HEK293 (cell line): Measurements from ENCODE around the gene PSMD9.

ENCODE experiments used
- CTCF ChIA-PET: fragments of 350-600 bp; formaldehyde crosslinking; extraction: SDS; loops from one replicate; lab custom pipeline; 2021; ENCODE audit warnings: antibody characterized with exemption; lab: Yijun Ruan, JAX
- POLR2A ChIA-PET: fragments of 300-600 bp; formaldehyde crosslinking; extraction: SDS; loops from one replicate; lab custom pipeline; 2020; ENCODE audit warnings: antibody characterized with exemption, inconsistent platforms; lab: Yijun Ruan, JAX
- H3K27ac ChIP-seq: fragments of 200-500 bp; sonication (Bioruptor generic); 2 replicates; pipeline ENCODE4 v1.5.1; 2014; ENCODE audit warnings: low read depth, low read length, control low read depth, inconsistent platforms; ENCODE audit errors: extremely low read depth
- H3K36me3 ChIP-seq, 2 experiments: fragments of 200-500 bp in 1 of 2; sonication (Bioruptor generic) in 1 of 2; 1 replicate in 1 of 2; 2 replicates in 1 of 2; pipeline ENCODE4 v1.5.1; 2014 to 2017; ENCODE audit warnings: inconsistent platforms in 2 of 2, low read length in 2 of 2; ENCODE audit not compliant: control insufficient read depth in 2 of 2, insufficient read depth in 1 of 2
- H3K4me1 ChIP-seq: fragments of 200-500 bp; sonication (Bioruptor generic); 2 replicates; pipeline ENCODE4 v1.5.1; 2014; ENCODE audit warnings: mild to moderate bottlenecking, low read length, inconsistent platforms; ENCODE audit not compliant: control insufficient read depth, insufficient read depth
- H3K4me3 ChIP-seq: 2 replicates; pipeline ENCODE4 v1.5.1; 2011; ENCODE audit warnings: low read depth, mild to moderate bottlenecking, control low read depth, low read length, moderate library complexity
- H3K9me3 ChIP-seq: fragments of 200-500 bp; sonication (Bioruptor generic); 2 replicates; pipeline ENCODE4 v1.5.1; 2014; ENCODE audit warnings: low read depth, low read length, inconsistent platforms; ENCODE audit not compliant: control insufficient read depth, insufficient read depth
- ATF2 ChIP-seq: fragments of 450-650 bp; formaldehyde crosslinking; IDR thresholded peaks from 2 replicates; pipeline ENCODE4 v1.5.1; 2016; ENCODE audit warnings: missing biosample characterization, missing genetic modification characterization, low read depth
- BCL6B ChIP-seq: fragments of 450-650 bp; formaldehyde crosslinking; IDR thresholded peaks from 2 replicates; pipeline ENCODE4 v1.5.1; 2017; ENCODE audit warnings: missing biosample characterization, missing genetic modification characterization
- FEZF1 ChIP-seq: fragments of 450-650 bp; formaldehyde crosslinking; IDR thresholded peaks from 2 replicates; pipeline ENCODE4 v1.5.1; 2016; ENCODE audit warnings: missing biosample characterization, missing genetic modification characterization
- GLI2 ChIP-seq: fragments of 450-650 bp; formaldehyde crosslinking; IDR thresholded peaks from 2 replicates; pipeline ENCODE4; 2017; ENCODE audit warnings: missing biosample characterization, missing genetic modification characterization, low read depth, borderline replicate concordance
- GLIS1 ChIP-seq: fragments of 450-650 bp; formaldehyde crosslinking; IDR thresholded peaks from 2 replicates; pipeline ENCODE4 v1.5.1; 2016; ENCODE audit warnings: missing biosample characterization, missing genetic modification characterization
- OSR2 ChIP-seq: fragments of 450-650 bp; formaldehyde crosslinking; IDR thresholded peaks from 2 replicates; pipeline ENCODE4 v1.5.1; 2016; ENCODE audit warnings: missing biosample characterization, missing genetic modification characterization
- REPIN1 ChIP-seq: fragments of 450-650 bp; formaldehyde crosslinking; IDR thresholded peaks from 2 replicates; pipeline ENCODE4 v1.5.1; 2017; ENCODE audit warnings: missing biosample characterization, missing genetic modification characterization, low read depth
- SP3 ChIP-seq: fragments of 450-650 bp; formaldehyde crosslinking; IDR thresholded peaks from 2 replicates; pipeline ENCODE4 v1.5.1; 2016; ENCODE audit warnings: missing biosample characterization, missing genetic modification characterization
- TRIM28 ChIP-seq: IDR thresholded peaks from 2 replicates; pipeline ENCODE4 v1.6.1; 2011; ENCODE audit warnings: low read length, control low read depth, borderline replicate concordance
- ZBTB8A ChIP-seq: fragments of 450-650 bp; formaldehyde crosslinking; IDR thresholded peaks from 2 replicates; pipeline ENCODE4 v1.5.1; 2016; ENCODE audit warnings: missing biosample characterization, missing genetic modification characterization
- ZIC2 ChIP-seq: fragments of 450-650 bp; formaldehyde crosslinking; IDR thresholded peaks from 2 replicates; pipeline ENCODE4 v1.5.1; 2016; ENCODE audit warnings: missing biosample characterization, missing genetic modification characterization
- ZNF140 ChIP-seq: fragments of 450-650 bp; formaldehyde crosslinking; IDR thresholded peaks from 2 replicates; pipeline ENCODE4 v1.5.1; 2016; ENCODE audit warnings: missing biosample characterization, missing genetic modification characterization
- ZNF157 ChIP-seq: fragments of 450-650 bp; formaldehyde crosslinking; IDR thresholded peaks from 2 replicates; pipeline ENCODE4 v1.5.1; 2016; ENCODE audit warnings: missing biosample characterization, missing genetic modification characterization
- ZNF211 ChIP-seq: fragments of 450-650 bp; formaldehyde crosslinking; IDR thresholded peaks from 2 replicates; pipeline ENCODE4 v1.5.1; 2016; ENCODE audit warnings: low read depth, missing biosample characterization, missing genetic modification characterization
- ZNF274 ChIP-seq, 2 experiments: fragments of 200-500 bp in 1 of 2; fragments of 450-650 bp in 1 of 2; sonication (Bioruptor generic) in 1 of 2; formaldehyde crosslinking in 1 of 2; IDR thresholded peaks; 2 replicates each; pipeline versions ENCODE4 v1.5.1 to v1.6.1; 2014 to 2016; ENCODE audit warnings: borderline replicate concordance in 1 of 2, inconsistent platforms in 1 of 2, low read length in 1 of 2, missing biosample characterization in 1 of 2, missing genetic modification characterization in 1 of 2
- ZNF335 ChIP-seq: fragments of 450-650 bp; formaldehyde crosslinking; conservative IDR thresholded peaks from 2 replicates; pipeline ENCODE4 v1.5.1; 2016; ENCODE audit warnings: missing biosample characterization, missing genetic modification characterization
- ZNF404 ChIP-seq: fragments of 450-650 bp; formaldehyde crosslinking; IDR thresholded peaks from 2 replicates; pipeline ENCODE4 v1.5.1; 2017; ENCODE audit warnings: missing biosample characterization, missing genetic modification characterization
- ZNF426 ChIP-seq: fragments of 450-650 bp; formaldehyde crosslinking; IDR thresholded peaks from 2 replicates; pipeline ENCODE4 v1.5.1; 2017; ENCODE audit warnings: missing biosample characterization, missing genetic modification characterization, mild to moderate bottlenecking, inconsistent platforms, moderate library complexity
- ZNF501 ChIP-seq: fragments of 450-650 bp; formaldehyde crosslinking; IDR thresholded peaks from 2 replicates; pipeline ENCODE4 v1.5.1; 2016; ENCODE audit warnings: missing biosample characterization, missing genetic modification characterization
- ZNF529 ChIP-seq: fragments of 450-650 bp; formaldehyde crosslinking; IDR thresholded peaks from 2 replicates; pipeline ENCODE4 v1.5.1; 2017; ENCODE audit warnings: missing genetic modification characterization, missing biosample characterization; ENCODE audit not compliant: insufficient replicate concordance
- ZNF544 ChIP-seq: fragments of 450-650 bp; formaldehyde crosslinking; IDR thresholded peaks from 2 replicates; pipeline ENCODE4 v1.5.0; 2017; ENCODE audit warnings: missing biosample characterization, missing genetic modification characterization
- ZNF555 ChIP-seq: fragments of 450-650 bp; formaldehyde crosslinking; conservative IDR thresholded peaks from 2 replicates; pipeline ENCODE4 v1.5.1; 2017; ENCODE audit warnings: missing biosample characterization, mild to moderate bottlenecking, missing genetic modification characterization, inconsistent platforms
- ZNF571 ChIP-seq: fragments of 450-650 bp; formaldehyde crosslinking; IDR thresholded peaks from 2 replicates; pipeline ENCODE4 v1.5.0; 2017; ENCODE audit warnings: missing biosample characterization, missing genetic modification characterization
- ZNF596 ChIP-seq: fragments of 450-650 bp; IDR thresholded peaks from 2 replicates; pipeline ENCODE4 v1.5.0; 2018; ENCODE audit warnings: missing biosample characterization, mild to moderate bottlenecking, missing genetic modification characterization, moderate library complexity
- ZNF629 ChIP-seq: fragments of 450-650 bp; formaldehyde crosslinking; IDR thresholded peaks from 2 replicates; pipeline ENCODE4 v1.5.1; 2017; ENCODE audit warnings: missing biosample characterization, missing genetic modification characterization
- ZNF645 ChIP-seq: fragments of 450-650 bp; formaldehyde crosslinking; IDR thresholded peaks from 2 replicates; pipeline ENCODE4; 2016; ENCODE audit warnings: missing biosample characterization, missing genetic modification characterization
- ZNF76 ChIP-seq: fragments of 450-650 bp; formaldehyde crosslinking; IDR thresholded peaks from 2 replicates; pipeline ENCODE4; 2016; ENCODE audit warnings: low read depth, missing biosample characterization, missing genetic modification characterization, borderline replicate concordance
- ZSCAN16 ChIP-seq: fragments of 450-650 bp; formaldehyde crosslinking; IDR thresholded peaks from 2 replicates; pipeline ENCODE4 v1.5.1; 2016; ENCODE audit warnings: missing biosample characterization, missing genetic modification characterization
- ZSCAN18 ChIP-seq: fragments of 450-650 bp; formaldehyde crosslinking; IDR thresholded peaks from 2 replicates; pipeline ENCODE4 v1.5.1; 2016; ENCODE audit warnings: missing biosample characterization, missing genetic modification characterization

The PSMD9 gene

GRCh38 chr12:121911824-121912585 lies 23.4 kb downstream of the PSMD9 start (continued):
- TF ChIP-seq ZSCAN16 (tag by site-specific recombination), result no peak
- no peak for TF ChIP-seq OSR2 (tag by site-specific recombination)
- no peak for TF ChIP-seq ZNF335 (tag by site-specific recombination)
- TF ChIP-seq SP3 (tag by site-specific recombination), result peak; percentile 26; the same call in 1 of the 2 replicates
- peak; percentile 66 for TF ChIP-seq ZNF629 (tag by site-specific recombination)
- TF ChIP-seq REPIN1 (tag by site-specific recombination), result no peak
- TF ChIP-seq ZNF571 (tag by site-specific recombination), result no peak
- peak; percentile 77; the same call in 1 of the 2 replicates for TF ChIP-seq ZNF140 (tag by site-specific recombination)
- TF ChIP-seq ZNF555, result peak; percentile 92
- TF ChIP-seq ZNF529, result peak; percentile 65
- no peak for TF ChIP-seq ZNF274 (IDR thresholded peaks at IDR 0.05; ENCODE audit: low read length)
- TF ChIP-seq ZNF274 (tag by site-specific recombination; IDR thresholded peaks at IDR 0.05; ENCODE audit: borderline replicate concordance), result no peak
- peak; percentile 67; the same call in 1 of the 2 replicates for TF ChIP-seq ZNF501 (tag by site-specific recombination)
- peak; percentile 53; the same call in 1 of the 2 replicates for TF ChIP-seq ZNF404 (tag by site-specific recombination)
- no peak for TF ChIP-seq BCL6B (tag by site-specific recombination)
- TF ChIP-seq ZNF157, result no peak
- peak; percentile 85 for TF ChIP-seq ZBTB8A (tag by site-specific recombination)
- peak; percentile 75; the same call in 1 of the 2 replicates for TF ChIP-seq GLI2 (tag by site-specific recombination)
- TF ChIP-seq ZNF645 (tag by site-specific recombination), result no peak
- TF ChIP-seq ATF2, result no peak

GRCh38 chr12:121915841-121916321 lies 27.3 kb downstream of the PSMD9 start:
- TF ChIP-seq ZNF211 (tag by site-specific recombination), result no peak
- TF ChIP-seq ZSCAN18 (tag by site-specific recombination), result no peak
- peak; percentile 35; the same call in 1 of the 2 replicates for TF ChIP-seq GLIS1 (tag by site-specific recombination)
- no peak for TF ChIP-seq ZNF426
- TF ChIP-seq ZIC2 (tag by site-specific recombination), result peak; percentile 83
- TF ChIP-seq TRIM28, result no peak
- no peak for TF ChIP-seq ZNF544 (tag by site-specific recombination)
- no peak for TF ChIP-seq ZNF629 (tag by site-specific recombination)
- no peak for TF ChIP-seq ZNF596
- no peak for TF ChIP-seq ZNF76 (tag by site-specific recombination)
- peak; percentile 75 for TF ChIP-seq FEZF1 (tag by site-specific recombination)
- Histone ChIP-seq H3K27ac (no peak overlapping the region; the same call in 1 of the 2 replicates), H3K4me1 (no peaks in the 10 kb centered on the region), H3K4me3 (no peak overlapping the region), H3K36me3 (peaks cover 30 to 49% of the 10 kb centered on the region in 2 experiments), H3K9me3 (no peaks in the 10 kb centered on the region)
- ChIA-PET POLR2A (no interaction called here), CTCF (interaction anchor here (0.7 to 1.8 kb wide), 3 partner anchors 11 to 135 kb away, joined by 3 to 12 read pairs (median 4); no protein-coding TSS in a partner anchor)
